Thoracic aorta (tissue), 2 donors: ENCODE data around the gene KCNS1. TPM values are rescaled to one million over a fixed set of nuclear protein-coding genes. Genes with fewer than 3 reads are reported as not detected.

ENCODE experiments used
- ATAC-seq: fragments of 150-250 bp; one replicate; pipeline ENCODE4 v1.8.0; 2017; ENCODE audit warnings: low read depth; ENCODE audit not compliant: insufficient number of reproducible peaks, low FRiP score
- DNase-seq: peaks from one replicate; pipeline ENCODE4 v3.0.0-alpha.2; 2020; ENCODE audit warnings: low spot score
- H3K27ac ChIP-seq, 2 donors: fragments of 200-600 bp; sonication (generic); 1 replicate in 1 of 2; 2 replicates in 1 of 2; pipeline ENCODE4 v1.5.1; 2016; ENCODE audit warnings: mild to moderate bottlenecking in 2 of 2, moderate library complexity in 2 of 2
- H3K27me3 ChIP-seq: fragments of 200-600 bp; sonication (generic); replicated peaks from 2 replicates; pipeline ENCODE4 v1.6.0; 2016; ENCODE audit warnings: mild to moderate bottlenecking; ENCODE audit not compliant: insufficient read depth
- H3K36me3 ChIP-seq: fragments of 200-600 bp; sonication (generic); one replicate; pipeline ENCODE4 v1.5.1; 2016
- H3K4me1 ChIP-seq, 2 donors: fragments of 200-600 bp; sonication (generic); 1 replicate in 1 of 2; 2 replicates in 1 of 2; pipeline versions ENCODE4 v1.5.1 to v1.6.0; 2016; ENCODE audit warnings: low read depth in 2 of 2, mild to moderate bottlenecking in 1 of 2; ENCODE audit not compliant: control insufficient read depth in 1 of 2
- H3K4me3 ChIP-seq: fragments of 200-600 bp; sonication (generic); 2 replicates; pipeline ENCODE4 v1.5.1; 2016; ENCODE audit warnings: mild to moderate bottlenecking
- H3K9me3 ChIP-seq: fragments of 200-600 bp; sonication (generic); 2 replicates; pipeline ENCODE4 v1.5.1; 2016
- CTCF ChIP-seq: fragments of 200-600 bp; sonication (generic); IDR thresholded peaks from one replicate; pipeline ENCODE4 v1.5.1; 2019; ENCODE audit warnings: antibody characterized with exemption
- total RNA-seq, 2 donors: library from RNA; depleted of rRNA; stranded (reverse); fragments of >200 nt; gene quantifications; one replicate each; pipeline versions ENCODE4 v1.1.0 to v1.2.3, GENCODE V29; 2016

KCNS1 gene
- total RNA-seq, 2 donors from 2014 or later = not detected

GRCh38 chr20:45044601-45045000 lies 56.3 kb downstream of the KCNS1 start:
- TF ChIP-seq CTCF = no peak
- Histone ChIP-seq H3K27ac (no peak overlapping the region), H3K9me3 (no peaks in the 10 kb centered on the region), H3K36me3 (no peaks in the 10 kb centered on the region), H3K27me3 (no peaks in the 10 kb centered on the region), H3K4me1 (no peaks in the 10 kb centered on the region), H3K4me3 (no peak overlapping the region)
- DNase-seq = no peak
- ATAC-seq = no peak

- DNase-seq = no peak
- no peaks in the 10 kb centered on the region for H3K9me3 ChIP-seq
- H3K4me1 ChIP-seq = no peaks in the 10 kb centered on the region
- H3K36me3 ChIP-seq = no peaks in the 10 kb centered on the region
- no peak overlapping the region for H3K4me3 ChIP-seq
- peak; percentile 66 for TF ChIP-seq CTCF
- ATAC-seq = peak; percentile 64
- no peak overlapping the region for H3K27ac ChIP-seq
- H3K27me3 ChIP-seq = no peaks in the 10 kb centered on the region
These were observed 56.8 kb downstream of the KCNS1 start for GRCh38 chr20:45044084-45044573.

- Histone ChIP-seq H3K9me3 (no peaks in the 10 kb centered on the region), H3K4me1 (peaks cover 0 to under 1% of the 10 kb centered on the region in 2 donors), H3K4me3 (no peak overlapping the region), H3K27me3 (no peaks in the 10 kb centered on the region), H3K36me3 (no peaks in the 10 kb centered on the region), H3K27ac (no peak overlapping the region)
- no peak for ATAC-seq
- no peak for DNase-seq
- TF ChIP-seq CTCF = no peak
These were observed 57.9 kb downstream of the KCNS1 start for GRCh38 chr20:45042978-45043377.

Other genes starting within 250 kb of the KCNS1 start
- gene YWHAB, start 215.4 kb downstream of the KCNS1 start, total RNA-seq = 100 to 1,000 TPM; 135 to 156 TPM
- 10 to 100 TPM; 29.5 to 33.2 TPM for gene PABPC1L, start 191.1 kb downstream of the KCNS1 start, total RNA-seq
- 10 to 100 TPM; 11.9 to 13.0 TPM for gene TOMM34, start 140.7 kb downstream of the KCNS1 start, total RNA-seq
- gene STK4, start 134.6 kb downstream of the KCNS1 start, total RNA-seq = 10 to 100 TPM; 30.3 to 47.9 TPM
- not detected for gene WFDC5, start 14.0 kb upstream of the KCNS1 start, total RNA-seq
- not detected for gene WFDC12, start 23.3 kb upstream of the KCNS1 start, total RNA-seq
- gene PI3, start 73.8 kb upstream of the KCNS1 start, total RNA-seq = not detected
- gene SEMG1, start 105.9 kb upstream of the KCNS1 start, total RNA-seq = not detected
- gene SEMG2, start 120.2 kb upstream of the KCNS1 start, total RNA-seq = not detected
- gene SLPI, start 153.4 kb upstream of the KCNS1 start, total RNA-seq = 10 to 100 TPM; 44.3 to 56.0 TPM
- not detected for gene RBPJL, start 205.7 kb upstream of the KCNS1 start, total RNA-seq
- gene MATN4, start 207.2 kb upstream of the KCNS1 start, total RNA-seq = under 1 TPM in 1 of 2 donors, not detected in 1; 0.27 TPM
- 100 to 1,000 TPM in 1 of 2 donors, 10 to 100 TPM in 1; 93.5 to 108 TPM for gene SDC4, start 247.3 kb upstream of the KCNS1 start, total RNA-seq